ENCODE data around the gene GSTO1.
A peak's percentile ranks its signal among the peaks of the same experiment; 100 is the strongest.
"Not testable (repeated sequence)": the region's sequence is repeated elsewhere in the genome, so short reads cannot be mapped to it uniquely, and the experiment has no call there.

GSTO1 gene

GRCh38 chr10:104254493-104255310 is at the start of gene GSTO1:
Gene GSTO1 (plus strand): TSS chr10:104254892. CDS start chr10:104254929, 37 bp downstream.
- peak in 1 of 2 donors; percentile 47 for DNase-seq (ENCODE audit: low read depth in 2 of 2)

DNA sequence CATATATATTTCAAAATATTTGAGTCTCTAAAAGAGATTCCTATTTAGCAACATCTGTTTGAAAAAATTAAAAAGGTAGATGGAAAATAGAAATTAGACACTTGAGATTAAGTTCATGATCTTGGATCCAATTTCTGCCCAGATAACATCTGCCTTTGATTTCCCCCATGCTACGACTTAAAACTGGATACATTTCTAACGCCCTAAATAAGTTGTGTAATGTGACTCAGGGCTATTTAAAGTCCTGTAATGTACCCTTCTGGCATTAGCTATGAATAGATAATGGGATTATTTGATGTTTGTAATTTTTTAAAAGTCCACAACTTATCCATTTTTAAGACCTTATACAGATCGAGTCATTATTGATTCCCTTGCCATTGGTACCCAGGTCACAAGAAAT is 46.0 kb upstream of the GSTO1 start:
- no peak for DNase-seq (ENCODE audit: low read depth in 2 of 2)

DNA sequence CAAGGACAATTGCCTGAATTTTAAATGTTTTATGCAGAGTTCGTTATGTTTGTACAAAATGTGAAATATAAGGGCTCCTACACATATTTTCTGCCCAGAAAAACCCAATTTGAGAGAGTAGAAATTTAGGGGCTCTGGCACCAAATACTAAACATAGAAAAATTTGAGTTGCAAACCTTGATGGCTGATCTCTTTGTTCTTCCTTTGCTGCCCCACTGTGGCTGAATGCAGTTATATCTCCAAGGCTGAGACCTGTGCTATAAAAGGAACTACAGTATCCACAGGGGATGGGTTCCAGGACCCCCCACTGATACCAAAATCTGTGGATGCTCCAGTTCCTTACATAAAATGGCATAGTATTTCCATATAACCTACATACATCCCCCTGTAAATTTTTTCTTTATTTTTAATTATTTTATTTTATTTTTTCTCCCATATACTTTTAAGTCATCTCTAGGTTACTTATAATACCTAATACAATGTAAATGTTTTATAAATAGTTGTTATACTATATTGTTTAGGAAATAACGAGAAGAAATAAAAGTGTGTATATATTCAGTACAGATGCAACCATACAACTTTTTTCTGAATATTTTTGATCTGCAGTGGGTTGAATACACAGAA is 45.0 kb upstream of the GSTO1 start:
- DNase-seq (ENCODE audit: low read depth in 2 of 2) = peak in 1 of 2 donors; percentile 10

DNA sequence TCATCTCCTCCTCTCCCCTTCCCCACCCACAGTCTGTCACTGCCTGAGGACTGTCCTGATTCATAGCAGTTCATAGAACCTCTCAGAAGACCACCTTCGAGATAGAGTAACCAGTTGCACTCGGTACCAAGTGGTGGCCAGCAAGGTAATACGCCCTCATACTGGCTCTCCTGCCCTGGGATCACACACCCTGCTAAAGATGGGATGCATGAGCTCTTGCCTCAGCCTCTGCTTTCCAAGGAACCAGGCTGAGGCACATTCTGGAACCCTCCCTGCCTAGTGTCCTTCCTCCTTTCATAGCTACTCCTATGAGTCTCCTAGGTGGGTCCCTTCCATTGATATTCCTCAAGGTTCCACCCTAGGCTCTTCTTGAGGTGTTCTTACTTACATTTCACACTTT is 38.1 kb upstream of the GSTO1 start:
- DNase-seq (ENCODE audit: low read depth in 2 of 2) = no peak

DNA sequence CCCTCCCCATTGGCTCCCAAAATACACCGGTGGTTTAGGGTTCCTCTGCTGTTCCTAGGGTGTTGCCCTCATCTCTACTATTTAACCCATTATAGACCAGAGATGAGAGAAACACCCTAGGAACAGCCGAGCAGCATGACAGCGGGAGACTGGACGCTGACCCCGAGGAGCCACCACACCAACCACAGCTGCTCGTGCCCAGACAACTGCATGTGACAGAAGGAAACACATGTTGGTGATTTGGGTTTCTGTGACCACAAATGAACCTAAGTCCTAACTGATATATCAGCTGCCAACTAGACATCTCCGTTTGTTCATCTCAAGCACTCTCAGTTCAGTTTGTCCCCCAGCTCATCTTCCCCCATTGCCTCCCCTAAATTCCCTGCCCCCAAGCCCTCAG is 35.9 kb upstream of the GSTO1 start:
- no peak for DNase-seq (ENCODE audit: low read depth in 2 of 2)

- no peak for DNase-seq (ENCODE audit: low read depth in 2 of 2)
Observed at GRCh38 chr10:104220522-104220921, 34.2 kb upstream of the GSTO1 start.

DNA sequence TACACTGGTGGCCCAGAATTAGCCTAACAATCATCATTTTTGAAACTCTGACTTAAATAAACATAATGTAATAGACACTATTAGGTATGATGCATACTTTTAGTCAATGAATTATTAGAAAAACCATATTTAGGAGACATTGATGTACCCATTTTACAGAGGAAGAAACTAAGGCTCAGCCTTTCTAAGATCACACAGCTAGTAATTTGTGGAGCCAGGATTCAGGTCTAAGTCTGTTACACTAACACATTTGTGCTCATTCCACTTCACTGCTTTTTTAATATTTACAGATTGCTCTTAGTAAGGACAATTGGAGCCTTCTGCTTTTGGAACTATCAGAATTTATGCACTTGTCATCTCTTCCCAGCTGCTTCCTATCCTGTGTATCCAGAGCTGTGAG is 31.4 kb upstream of the GSTO1 start:
- DNase-seq (ENCODE audit: low read depth in 2 of 2) = no peak

DNA sequence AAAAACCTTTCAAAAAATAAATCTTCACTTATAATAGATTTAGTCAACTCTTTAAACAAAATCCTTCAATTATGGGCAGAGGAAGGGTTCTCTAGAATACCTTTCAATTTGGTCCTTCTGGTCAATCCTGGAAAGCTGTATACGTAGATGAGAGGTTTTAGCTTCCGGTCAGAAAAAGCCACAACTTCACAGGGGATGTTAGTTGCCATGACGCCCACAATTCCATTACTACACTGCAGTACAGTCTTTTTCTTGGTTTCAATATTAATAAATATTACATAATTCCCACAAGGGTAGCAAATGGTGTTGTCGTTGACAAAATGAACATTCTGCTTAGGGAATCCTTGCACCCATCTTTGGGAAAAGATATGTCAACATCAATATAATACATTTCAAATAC is 24.2 kb upstream of the GSTO1 start:
- no peak for DNase-seq (ENCODE audit: low read depth in 2 of 2)

GRCh38 chr10:104231784-104232612 is 22.7 kb upstream of the GSTO1 start, which contains the start of gene CFAP43:
Gene CFAP43 (minus strand): TSS chr10:104232364. CDS start chr10:104232246, 118 bp downstream.
- peak; percentile 98 to 99 for DNase-seq (ENCODE audit: low read depth in 2 of 2)

DNA sequence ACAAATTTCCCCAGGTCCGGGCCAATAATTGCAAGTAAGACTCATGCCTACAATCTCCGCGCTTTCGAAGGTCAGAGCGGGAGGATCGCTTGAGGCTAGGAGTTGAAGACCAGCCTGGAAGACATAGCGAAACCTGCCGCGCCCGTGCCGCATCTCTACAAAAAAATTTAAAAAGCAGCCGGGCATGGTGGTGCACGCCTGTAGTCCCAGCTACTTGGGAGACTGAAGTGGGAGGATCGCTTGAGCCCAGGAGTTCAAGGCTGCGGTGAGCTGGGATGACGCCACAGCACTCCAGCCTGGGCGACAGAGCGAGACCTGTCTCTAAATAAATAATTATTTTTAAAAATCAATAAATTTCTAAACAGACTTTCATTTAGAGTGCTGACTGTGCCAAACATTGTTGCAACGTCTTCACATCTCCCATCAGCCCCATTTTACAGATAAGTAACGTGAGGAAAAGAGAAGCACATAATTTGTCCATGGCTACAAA is 22.0 kb upstream of the GSTO1 start:
- DNase-seq (ENCODE audit: low read depth in 2 of 2) = no peak

DNA sequence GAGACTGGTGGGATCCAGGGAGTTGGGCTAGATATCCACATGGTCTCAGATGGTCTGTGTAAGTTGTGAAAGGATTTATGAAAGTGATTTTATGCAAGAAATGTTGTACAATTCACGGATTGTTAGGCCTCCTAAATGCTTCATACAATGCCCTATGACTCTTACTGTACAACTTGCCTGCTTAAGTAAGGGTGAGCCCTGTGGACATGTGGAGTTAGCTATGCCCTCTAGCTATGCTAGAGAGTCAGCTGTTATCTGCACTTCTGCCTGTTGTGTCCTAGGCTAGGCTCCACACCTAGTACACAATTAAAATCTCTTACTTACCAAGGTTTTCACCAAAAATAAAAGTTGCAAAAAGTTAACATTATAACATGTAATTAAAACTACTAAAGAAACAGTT is 20.9 kb upstream of the GSTO1 start:
- no peak for DNase-seq (ENCODE audit: low read depth in 2 of 2)

GRCh38 chr10:104234934-104235333 is 19.8 kb upstream of the GSTO1 start:
- no peak for DNase-seq (ENCODE audit: low read depth in 2 of 2)

DNA sequence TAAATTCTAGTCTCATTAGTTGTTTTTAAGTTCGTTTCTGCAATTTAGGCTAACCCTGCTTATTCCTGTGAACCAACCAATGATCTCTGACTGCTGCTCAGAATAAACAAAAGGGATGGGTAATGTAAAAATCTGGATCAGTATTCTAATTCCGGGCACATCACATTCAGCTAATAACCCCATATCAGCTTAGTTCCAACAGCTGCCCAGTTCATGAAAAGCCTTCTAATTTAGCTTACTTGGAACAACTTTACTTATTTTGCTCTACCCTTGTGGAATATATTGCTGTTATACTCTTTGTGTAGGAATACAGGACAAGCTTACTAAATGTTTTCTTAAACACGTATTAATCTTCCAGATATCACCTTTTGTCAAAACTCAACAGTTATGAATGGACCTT is 18.9 kb upstream of the GSTO1 start:
- DNase-seq (ENCODE audit: low read depth in 2 of 2) = no peak

GRCh38 chr10:104240078-104240477 is 14.6 kb upstream of the GSTO1 start:
- no peak for DNase-seq (ENCODE audit: low read depth in 2 of 2)

GRCh38 chr10:104242545-104242944 is 12.1 kb upstream of the GSTO1 start:
- DNase-seq (ENCODE audit: low read depth in 2 of 2) = no peak

DNA sequence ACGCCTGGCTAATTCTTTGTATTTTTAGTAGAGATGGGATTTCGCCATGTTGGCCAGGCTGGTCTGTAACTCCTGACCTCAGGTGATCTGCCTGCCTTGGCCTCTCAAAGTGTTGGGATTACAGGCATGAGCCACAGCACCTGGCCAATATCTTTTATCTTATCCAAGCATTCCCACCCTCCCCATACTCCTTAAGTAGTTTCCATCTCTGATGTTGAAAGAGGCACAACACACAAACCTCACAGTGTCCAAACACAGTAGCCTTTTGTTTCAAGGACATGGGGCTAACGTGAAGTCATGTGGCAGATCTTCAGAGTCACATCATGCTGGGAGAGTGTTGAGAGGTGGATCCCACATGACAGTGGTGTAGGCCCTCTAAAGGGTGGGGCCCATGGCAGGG is 11.7 kb upstream of the GSTO1 start:
- DNase-seq (ENCODE audit: low read depth in 2 of 2) = not testable (repeated sequence)

- DNase-seq (ENCODE audit: low read depth in 2 of 2) = no peak
Observed at GRCh38 chr10:104243512-104243911, 11.2 kb upstream of the GSTO1 start.

GRCh38 chr10:104245066-104245632 is 9.5 kb upstream of the GSTO1 start:
- DNase-seq (ENCODE audit: low read depth in 2 of 2) = no peak

DNA sequence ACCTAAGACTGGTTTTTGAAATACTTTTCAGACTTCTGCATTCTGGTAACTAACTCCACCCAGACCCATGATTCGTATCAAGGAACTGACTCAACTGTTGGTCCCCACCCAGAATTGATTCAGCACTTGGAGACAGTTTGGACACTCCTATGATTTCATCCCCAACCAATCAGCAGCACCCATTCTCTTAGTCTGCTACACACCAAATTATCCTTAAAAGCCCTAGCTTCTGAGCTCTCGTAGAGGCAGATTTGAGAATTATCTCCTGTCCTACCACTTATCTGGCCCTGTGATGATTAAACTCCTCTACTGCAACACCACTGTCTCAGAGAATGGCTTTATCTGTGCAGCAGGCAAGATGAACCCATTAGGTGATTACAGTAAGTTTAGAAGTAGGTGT is 7.7 kb upstream of the GSTO1 start:
- no peak for DNase-seq (ENCODE audit: low read depth in 2 of 2)

DNA sequence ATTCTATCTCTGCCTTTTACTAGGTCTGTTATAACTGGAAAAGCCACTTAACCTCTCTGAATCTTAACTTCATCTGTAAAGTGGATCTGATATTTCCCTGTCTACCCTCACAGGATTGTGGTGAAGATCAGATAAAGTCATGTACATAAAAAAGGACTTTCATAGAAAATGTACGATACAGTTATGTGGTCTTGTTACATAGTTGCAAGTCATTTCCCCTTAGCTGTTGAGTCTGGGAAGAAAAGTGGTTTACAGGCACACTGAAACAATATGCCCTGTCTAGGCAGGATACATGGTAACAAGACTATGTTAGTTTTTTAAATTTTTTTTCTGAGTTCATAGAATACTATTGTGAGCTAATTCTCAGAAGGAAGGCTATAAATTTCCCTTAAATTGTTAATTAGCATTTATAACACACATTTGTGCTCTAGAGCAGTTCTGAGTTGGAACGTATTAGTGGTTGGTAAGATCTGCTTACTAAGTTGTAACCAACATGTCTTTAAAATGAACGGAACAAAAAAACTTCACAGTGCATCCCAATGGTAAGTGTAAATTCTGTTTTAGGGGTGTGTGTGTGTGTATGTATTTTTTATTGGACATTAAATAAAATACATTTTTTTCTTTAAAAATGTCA is 7.1 kb upstream of the GSTO1 start:
- DNase-seq (ENCODE audit: low read depth in 2 of 2) = no peak

- DNase-seq (ENCODE audit: low read depth in 2 of 2) = not testable (repeated sequence)
Observed at GRCh38 chr10:104248931-104249330, 5.8 kb upstream of the GSTO1 start.
